Calu3 (cell line): ENCODE results near the gene IDNK. TPM values are rescaled to one million over a fixed set of nuclear protein-coding genes. Genes with fewer than 3 reads are reported as not detected.

ENCODE experiments used
- BruUV-seq: library from RNA; stranded (reverse); fragments of 400-500 nt; replicated peaks from 2 replicates; lab custom pipeline; 2021; lab: Mats Ljungman, UMichigan
- CTCF ChIA-PET: fragments of 300-600 bp; sonication (Branson Sonifier 250); formaldehyde crosslinking; loops from one replicate; lab custom pipeline; 2022; ENCODE audit warnings: antibody characterized with exemption; lab: Charles Lee
- DNase-seq: peaks from one replicate; pipeline ENCODE4 v3.0.0; 2022
- H3K27ac Mint-ChIP-seq: one replicate; pipeline ENCODE4 v1.8.0; 2022; ENCODE audit warnings: mixed read lengths; ENCODE audit not compliant: unreplicated experiment
- H3K27me3 Mint-ChIP-seq: one replicate; pipeline ENCODE4 v1.8.0; 2022; ENCODE audit warnings: mixed read lengths; ENCODE audit not compliant: unreplicated experiment
- H3K36me3 Mint-ChIP-seq: one replicate; pipeline ENCODE4 v1.8.0; 2022; ENCODE audit warnings: mild to moderate bottlenecking, moderate library complexity, mixed read lengths; ENCODE audit not compliant: insufficient read depth, unreplicated experiment
- H3K4me1 Mint-ChIP-seq: one replicate; pipeline ENCODE4 v1.8.0; 2022; ENCODE audit warnings: mild to moderate bottlenecking, low read depth, mixed read lengths; ENCODE audit not compliant: unreplicated experiment
- H3K4me3 Mint-ChIP-seq: one replicate; pipeline ENCODE4 v1.8.0; 2022; ENCODE audit warnings: mild to moderate bottlenecking, low read depth, moderate library complexity, mixed read lengths; ENCODE audit not compliant: unreplicated experiment
- H3K9me3 Mint-ChIP-seq: one replicate; pipeline ENCODE4 v1.8.0; 2022; ENCODE audit warnings: low read depth, mixed read lengths; ENCODE audit not compliant: unreplicated experiment
- intact Hi-C: fragments of 100-400 bp; cut with micrococcal nuclease; formaldehyde crosslinking; loops from one replicate; pipeline ENCODE4 v1.10.0; 2022; ENCODE audit not compliant: unreplicated experiment
- total RNA-seq: library from RNA; stranded (reverse); gene quantifications from 2 replicates; pipeline ENCODE4 v1.2.3, GENCODE V29; 2022
- TF ChIP-seq, protein P1 (sequence below): fragments of 200-600 bp; IDR thresholded peaks from one replicate; pipeline ENCODE4 v1.8.0; 2022; ENCODE audit warnings: antibody characterized with exemption; ENCODE audit not compliant: unreplicated experiment

The IDNK gene
- total RNA-seq, 1 experiment from 2014 or later: 4.2 TPM

DNA sequence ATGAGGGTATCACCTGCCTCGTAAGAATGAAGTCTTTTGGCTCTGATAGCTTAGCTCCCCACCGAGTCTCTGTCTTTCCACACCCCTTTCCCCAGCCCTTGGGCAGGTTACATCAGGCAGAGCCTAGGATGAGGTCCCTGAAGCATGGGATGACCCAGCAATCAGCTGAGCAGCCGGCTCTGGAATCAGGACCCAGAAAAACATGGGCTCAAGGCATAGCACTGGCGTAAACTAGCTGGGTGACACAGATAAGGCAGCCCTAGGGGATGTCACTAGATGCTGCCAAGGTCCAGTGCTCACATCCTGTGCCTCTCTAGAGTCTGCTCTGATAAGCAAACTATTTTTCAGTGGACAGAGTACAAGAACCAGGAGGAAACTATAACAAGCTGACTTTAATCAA, 26.6 kb downstream of the IDNK start:
- Mint-ChIP-seq H3K4me1 (no peaks in the 10 kb centered on the region), H3K27ac (no peak overlapping the region), H3K4me3 (no peak overlapping the region), H3K9me3 (no peaks in the 10 kb centered on the region), H3K27me3 (no peaks in the 10 kb centered on the region), H3K36me3 (peaks cover 13% of the 10 kb centered on the region)
- DNase-seq: no peak
- CTCF ChIA-PET: interaction anchor here (0.5 to 1.2 kb wide), 5 partner anchors 12 to 429 kb away, joined by 3 to 6 read pairs (median 3); partner anchors contain the start of gene IDNK
- TF ChIP-seq, protein P1, sequence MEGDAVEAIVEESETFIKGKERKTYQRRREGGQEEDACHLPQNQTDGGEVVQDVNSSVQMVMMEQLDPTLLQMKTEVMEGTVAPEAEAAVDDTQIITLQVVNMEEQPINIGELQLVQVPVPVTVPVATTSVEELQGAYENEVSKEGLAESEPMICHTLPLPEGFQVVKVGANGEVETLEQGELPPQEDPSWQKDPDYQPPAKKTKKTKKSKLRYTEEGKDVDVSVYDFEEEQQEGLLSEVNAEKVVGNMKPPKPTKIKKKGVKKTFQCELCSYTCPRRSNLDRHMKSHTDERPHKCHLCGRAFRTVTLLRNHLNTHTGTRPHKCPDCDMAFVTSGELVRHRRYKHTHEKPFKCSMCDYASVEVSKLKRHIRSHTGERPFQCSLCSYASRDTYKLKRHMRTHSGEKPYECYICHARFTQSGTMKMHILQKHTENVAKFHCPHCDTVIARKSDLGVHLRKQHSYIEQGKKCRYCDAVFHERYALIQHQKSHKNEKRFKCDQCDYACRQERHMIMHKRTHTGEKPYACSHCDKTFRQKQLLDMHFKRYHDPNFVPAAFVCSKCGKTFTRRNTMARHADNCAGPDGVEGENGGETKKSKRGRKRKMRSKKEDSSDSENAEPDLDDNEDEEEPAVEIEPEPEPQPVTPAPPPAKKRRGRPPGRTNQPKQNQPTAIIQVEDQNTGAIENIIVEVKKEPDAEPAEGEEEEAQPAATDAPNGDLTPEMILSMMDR: no peak
- no TSS peak for BruUV-seq
- intact Hi-C loops: no loop called here

- no peaks in the 10 kb centered on the region for H3K27me3 Mint-ChIP-seq
These were observed 28.6 kb downstream of the IDNK start for GRCh38 chr9:83651558-83651957.

GRCh38 chr9:83652433-83652832, 29.5 kb downstream of the IDNK start:
- H3K27me3 Mint-ChIP-seq: no peaks in the 10 kb centered on the region
- no peak overlapping the region for H3K4me3 Mint-ChIP-seq
- intact Hi-C loops: no loop called here
- no peaks in the 10 kb centered on the region for H3K4me1 Mint-ChIP-seq
- peaks cover 13% of the 10 kb centered on the region for H3K36me3 Mint-ChIP-seq
- CTCF ChIA-PET: no interaction called here
- no peak overlapping the region for H3K27ac Mint-ChIP-seq
- no peak for DNase-seq
- H3K9me3 Mint-ChIP-seq: no peaks in the 10 kb centered on the region
- BruUV-seq: no TSS peak
- TF ChIP-seq, protein P1: no peak

More at GRCh38 chr9:83651558-83651957, 28.6 kb downstream of the IDNK start:
- TF ChIP-seq, protein P1: no peak
- BruUV-seq: no TSS peak
- Mint-ChIP-seq H3K4me3 (no peak overlapping the region), H3K27ac (no peak overlapping the region), H3K36me3 (peaks cover 13% of the 10 kb centered on the region), H3K9me3 (no peaks in the 10 kb centered on the region), H3K4me1 (no peaks in the 10 kb centered on the region)
- intact Hi-C loops: no loop called here
- CTCF ChIA-PET: no interaction called here
- no peak for DNase-seq

DNA sequence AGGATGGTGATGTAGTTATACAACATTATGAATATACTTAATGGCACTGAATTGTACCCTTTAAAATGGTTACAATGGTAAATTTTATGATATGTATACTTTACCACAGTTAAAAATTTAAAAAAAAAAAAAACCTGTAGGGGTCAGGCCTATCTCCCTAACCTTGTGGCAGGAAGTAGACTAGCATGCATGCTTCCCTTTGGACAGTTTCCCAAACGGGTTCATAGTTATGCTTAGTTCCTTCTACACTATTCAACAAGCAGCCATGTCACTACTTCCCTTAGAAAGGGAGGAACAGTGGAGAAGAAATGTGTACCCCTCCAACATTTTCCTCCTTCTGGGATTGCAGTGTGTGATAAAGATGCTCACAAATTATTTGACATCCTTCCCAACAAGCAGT, 32.5 kb downstream of the IDNK start:
- no peak overlapping the region for H3K27ac Mint-ChIP-seq
- CTCF ChIA-PET: no interaction called here
- H3K4me1 Mint-ChIP-seq: no peaks in the 10 kb centered on the region
- no peak overlapping the region for H3K4me3 Mint-ChIP-seq
- H3K9me3 Mint-ChIP-seq: no peaks in the 10 kb centered on the region
- H3K27me3 Mint-ChIP-seq: no peaks in the 10 kb centered on the region
- intact Hi-C loops: no loop called here
- TF ChIP-seq, protein P1: no peak
- BruUV-seq: no TSS peak
- no peak for DNase-seq
- peaks cover 5% of the 10 kb centered on the region for H3K36me3 Mint-ChIP-seq
